Tibial nerve (tissue), 4 donors: Measurements from ENCODE around the gene GSTM5. TPM values are rescaled to one million over a fixed set of nuclear protein-coding genes. Genes with fewer than 3 reads are reported as not detected.
"Not testable (repeated sequence)": the region's sequence is repeated elsewhere in the genome, so short reads cannot be mapped to it uniquely, and the experiment has no call there.

Source experiments
- DNase-seq, 2 donors: peaks; one replicate each; pipeline ENCODE4 v3.0.0-alpha.2; 2019; ENCODE audit warnings: low spot score in 2 of 2
- H3K27ac ChIP-seq, 4 donors: fragments of 200-600 bp; sonication (generic) in 3 of 4; one replicate each; pipeline ENCODE4 v1.5.1; 2017 to 2019; ENCODE audit warnings: mild to moderate bottlenecking in 1 of 4
- H3K27me3 ChIP-seq, 2 donors: fragments of 200-600 bp; sonication (generic) in 1 of 2; one replicate each; pipeline versions ENCODE4 v1.5.1 to v1.6.0; 2017 to 2019
- H3K36me3 ChIP-seq, 3 donors: fragments of 200-600 bp; sonication (generic); one replicate each; pipeline ENCODE4 v1.5.1; 2018 to 2019
- H3K4me1 ChIP-seq, 4 donors: fragments of 200-600 bp; sonication (generic) in 3 of 4; one replicate each; pipeline ENCODE4 v1.5.1; 2017 to 2019
- H3K4me3 ChIP-seq, 4 donors: fragments of 200-600 bp; sonication (generic) in 3 of 4; one replicate each; pipeline ENCODE4 v1.5.1; 2017 to 2019; ENCODE audit warnings: mild to moderate bottlenecking in 1 of 4, moderate library complexity in 1 of 4
- H3K9me3 ChIP-seq, 4 donors: fragments of 200-600 bp; sonication (generic) in 3 of 4; one replicate each; pipeline ENCODE4 v1.5.1; 2017 to 2019
- EP300 ChIP-seq, 2 donors: sonication (generic); formaldehyde crosslinking; IDR thresholded peaks; one replicate each; pipeline ENCODE4 v1.6.1; 2017; ENCODE audit warnings: antibody characterized with exemption in 2 of 2, mild to moderate bottlenecking in 1 of 2
- POLR2A ChIP-seq, 2 donors: fragments of 450-650 bp; IDR thresholded peaks; one replicate each; pipeline ENCODE4 v1.6.1; 2017; ENCODE audit warnings: antibody characterized with exemption in 2 of 2, mild to moderate bottlenecking in 2 of 2, moderate library complexity in 2 of 2
- WGBS, 2 donors: methylation state at CpG; one replicate each; pipeline ENCODE4 v1.1.5; 2018; 5-methylcytosine and 5-hydroxymethylcytosine counted together
- total RNA-seq, 4 donors: library from RNA; depleted of rRNA; stranded (reverse); fragments of >200 nt; gene quantifications; one replicate each; pipeline ENCODE4 v1.1.0, GENCODE V29; 2016
- TF ChIP-seq, protein P1 (sequence below), 5 experiments: fragments of 200-600 bp in 3 of 5; fragments of 450-650 bp in 2 of 5; sonication (generic) in 3 of 5; IDR thresholded peaks; one replicate each; pipeline ENCODE4 v1.5.1; 2016 to 2019; ENCODE audit warnings: antibody characterized with exemption in 5 of 5, mild to moderate bottlenecking in 3 of 5, moderate library complexity in 2 of 5

GSTM5 gene
- total RNA-seq, 4 donors from 2014 or later = 1.1 to 9.2 (median 2.8) TPM

DNA sequence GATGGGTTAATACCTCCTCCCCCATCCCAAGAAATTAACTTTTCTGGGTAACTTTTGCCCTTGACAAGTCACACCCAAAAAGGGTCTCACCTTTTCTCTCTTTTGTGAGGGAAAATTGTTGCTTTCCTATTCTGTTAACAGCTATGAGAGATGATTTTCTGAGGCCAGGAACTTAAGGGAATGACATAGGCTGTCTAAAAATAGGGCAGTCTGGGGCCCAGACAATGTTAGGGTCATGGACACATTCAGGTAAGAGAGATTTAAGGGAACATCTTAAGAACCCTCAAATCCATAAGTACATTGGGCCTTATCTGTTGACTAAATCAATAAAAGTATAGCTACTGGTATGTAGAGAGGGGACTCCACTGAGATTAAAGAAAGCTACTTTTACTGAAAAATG is 37.2 kb downstream of the GSTM5 start:
- H3K27me3 ChIP-seq = no peaks in the 10 kb centered on the region
- H3K4me1 ChIP-seq = no peaks in the 10 kb centered on the region
- no peak overlapping the region for H3K4me3 ChIP-seq
- H3K36me3 ChIP-seq = no peaks in the 10 kb centered on the region
- TF ChIP-seq, protein P1, sequence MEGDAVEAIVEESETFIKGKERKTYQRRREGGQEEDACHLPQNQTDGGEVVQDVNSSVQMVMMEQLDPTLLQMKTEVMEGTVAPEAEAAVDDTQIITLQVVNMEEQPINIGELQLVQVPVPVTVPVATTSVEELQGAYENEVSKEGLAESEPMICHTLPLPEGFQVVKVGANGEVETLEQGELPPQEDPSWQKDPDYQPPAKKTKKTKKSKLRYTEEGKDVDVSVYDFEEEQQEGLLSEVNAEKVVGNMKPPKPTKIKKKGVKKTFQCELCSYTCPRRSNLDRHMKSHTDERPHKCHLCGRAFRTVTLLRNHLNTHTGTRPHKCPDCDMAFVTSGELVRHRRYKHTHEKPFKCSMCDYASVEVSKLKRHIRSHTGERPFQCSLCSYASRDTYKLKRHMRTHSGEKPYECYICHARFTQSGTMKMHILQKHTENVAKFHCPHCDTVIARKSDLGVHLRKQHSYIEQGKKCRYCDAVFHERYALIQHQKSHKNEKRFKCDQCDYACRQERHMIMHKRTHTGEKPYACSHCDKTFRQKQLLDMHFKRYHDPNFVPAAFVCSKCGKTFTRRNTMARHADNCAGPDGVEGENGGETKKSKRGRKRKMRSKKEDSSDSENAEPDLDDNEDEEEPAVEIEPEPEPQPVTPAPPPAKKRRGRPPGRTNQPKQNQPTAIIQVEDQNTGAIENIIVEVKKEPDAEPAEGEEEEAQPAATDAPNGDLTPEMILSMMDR (IDR thresholded peaks at IDR 0.05) = no peak
- TF ChIP-seq POLR2A (IDR thresholded peaks at IDR 0.05) = no peak
- no peak for TF ChIP-seq EP300 (IDR thresholded peaks at IDR 0.05)
- no peaks in the 10 kb centered on the region for H3K9me3 ChIP-seq
- no peak overlapping the region for H3K27ac ChIP-seq
- no peak for DNase-seq

DNA sequence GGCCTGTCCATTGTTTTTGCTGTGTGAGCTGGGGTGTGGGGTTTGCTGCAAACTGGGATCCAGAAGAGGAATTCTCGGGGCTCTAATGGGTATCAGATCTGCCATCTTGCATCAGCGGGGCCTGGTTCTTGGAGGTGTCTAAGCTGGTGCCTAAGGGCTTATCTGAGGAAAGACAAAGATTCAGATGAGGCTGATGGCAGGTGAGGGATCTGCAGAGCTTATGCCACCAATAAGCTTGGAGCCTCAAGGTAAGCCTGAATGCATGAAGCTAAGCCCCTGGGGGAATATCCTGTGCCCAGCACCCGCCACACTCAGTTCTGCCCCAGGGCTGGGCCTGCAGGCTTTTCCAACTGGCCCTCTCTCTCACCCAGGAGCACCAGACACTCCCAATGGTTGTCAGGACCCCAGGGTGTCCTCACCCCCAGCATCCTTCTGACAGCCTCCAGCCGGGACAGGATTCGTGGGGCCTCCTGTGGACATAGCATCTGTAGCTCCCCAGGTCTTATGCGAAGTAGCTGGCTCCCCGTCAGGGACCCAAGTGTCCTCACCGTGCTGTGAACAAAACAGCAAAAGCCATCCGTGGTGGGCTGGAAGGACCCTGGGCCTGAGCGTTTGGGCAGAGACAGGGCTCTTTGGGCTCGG is 38.3 kb downstream of the GSTM5 start:
- no peak overlapping the region for H3K27ac ChIP-seq
- H3K9me3 ChIP-seq = no peaks in the 10 kb centered on the region
- no peaks in the 10 kb centered on the region for H3K36me3 ChIP-seq
- H3K4me3 ChIP-seq = no peak overlapping the region
- no peak for DNase-seq
- WGBS, 2 donors = 90 to 92% methylated on average over 11 of the region's 11 CpGs
- TF ChIP-seq, protein P1 (IDR thresholded peaks at IDR 0.05) = no peak
- TF ChIP-seq EP300 (IDR thresholded peaks at IDR 0.05) = no peak
- TF ChIP-seq POLR2A (IDR thresholded peaks at IDR 0.05) = no peak
- no peaks in the 10 kb centered on the region for H3K27me3 ChIP-seq
- H3K4me1 ChIP-seq = no peaks in the 10 kb centered on the region

DNA sequence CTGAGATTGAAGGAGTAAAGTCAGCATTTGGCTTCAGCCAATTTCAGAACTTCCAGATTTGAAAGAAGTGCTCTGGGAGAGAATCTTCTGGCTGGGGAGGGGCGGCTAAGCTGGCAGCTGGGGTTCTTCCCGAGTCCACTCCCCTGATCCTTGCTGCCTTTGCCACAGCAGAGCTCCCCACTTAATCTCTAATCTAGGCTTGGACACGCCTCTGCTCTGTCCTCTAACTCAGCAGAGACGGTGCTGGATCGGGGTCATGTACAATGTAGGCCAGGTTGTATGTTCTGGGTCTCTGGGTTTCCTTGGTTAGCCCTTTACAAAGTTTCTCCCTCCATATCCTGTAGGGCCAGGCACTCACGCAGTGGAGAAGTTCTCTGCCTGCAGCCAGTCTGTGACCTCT is 38.9 kb downstream of the GSTM5 start:
- Histone ChIP-seq H3K4me3 (no peak overlapping the region), H3K36me3 (no peaks in the 10 kb centered on the region), H3K9me3 (no peaks in the 10 kb centered on the region), H3K27ac (no peak overlapping the region), H3K4me1 (no peaks in the 10 kb centered on the region), H3K27me3 (no peaks in the 10 kb centered on the region)
- WGBS, 2 donors = 77 to 90% methylated on average over 6 of the region's 6 CpGs
- TF ChIP-seq EP300 (IDR thresholded peaks at IDR 0.05) = no peak
- TF ChIP-seq, protein P1 (IDR thresholded peaks at IDR 0.05) = no peak
- TF ChIP-seq POLR2A (IDR thresholded peaks at IDR 0.05) = no peak
- DNase-seq = no peak

DNA sequence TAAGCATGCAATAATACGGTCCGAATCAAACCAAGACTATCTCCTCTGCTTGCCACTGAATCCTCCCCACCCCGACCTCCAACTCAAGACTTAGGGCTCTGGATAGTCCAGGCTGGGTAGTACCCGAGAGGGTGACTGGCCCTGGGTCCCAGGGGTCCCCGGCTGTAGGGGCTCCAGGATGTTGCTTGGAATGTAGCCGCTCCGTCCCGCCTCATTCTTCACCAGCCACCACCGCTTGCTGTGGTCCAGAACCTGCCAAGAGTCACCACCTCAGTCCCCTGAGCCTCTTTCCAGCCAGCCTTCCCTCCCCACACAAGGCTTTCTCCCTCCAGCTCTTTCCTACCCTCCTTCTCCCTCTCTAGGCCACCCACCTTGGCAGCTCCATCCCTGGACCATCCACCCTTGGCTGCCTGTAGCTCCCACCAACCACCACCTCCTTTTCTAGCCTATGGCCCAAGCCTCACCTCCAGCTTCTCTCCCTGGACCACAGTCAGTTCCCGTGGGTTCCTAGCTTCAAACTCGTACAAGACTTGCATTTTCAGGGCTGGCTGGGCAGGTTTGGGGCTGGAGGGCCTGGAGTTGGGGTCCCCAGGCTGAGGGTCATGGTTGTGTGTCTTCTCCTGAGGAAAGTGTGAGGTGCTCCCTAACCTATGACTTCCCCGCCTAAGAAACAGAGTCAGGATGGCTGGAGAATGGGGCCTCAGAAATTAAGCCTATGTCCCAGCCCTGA is 39.6 kb downstream of the GSTM5 start:
- TF ChIP-seq EP300 (IDR thresholded peaks at IDR 0.05) = no peak
- TF ChIP-seq POLR2A (IDR thresholded peaks at IDR 0.05) = no peak
- TF ChIP-seq, protein P1 (IDR thresholded peaks at IDR 0.05) = no peak
- 84 to 87% methylated on average over 12 of the region's 12 CpGs for WGBS, 2 donors
- no peak for DNase-seq

DNA sequence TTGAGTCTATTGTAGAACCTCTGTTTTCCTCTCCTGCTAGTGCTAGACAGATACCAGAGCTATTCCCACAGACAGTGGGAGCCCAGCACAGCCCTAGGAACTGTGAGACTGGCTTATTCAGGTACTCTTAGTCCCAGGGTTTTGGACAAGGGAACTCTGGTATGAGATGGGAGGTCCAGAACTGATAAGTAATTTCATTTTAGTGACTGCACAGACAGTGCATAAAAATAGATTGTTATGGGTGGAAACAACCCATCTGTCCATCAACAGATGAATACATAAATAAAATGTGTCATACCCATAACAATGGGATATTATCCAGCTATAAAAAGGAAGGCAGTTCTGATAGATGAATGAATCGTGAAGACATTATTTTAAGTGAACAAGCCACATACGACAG is 42.7 kb downstream of the GSTM5 start:
- TF ChIP-seq POLR2A (IDR thresholded peaks at IDR 0.05) (no peak), EP300 (IDR thresholded peaks at IDR 0.05) (no peak)
- TF ChIP-seq, protein P1 (IDR thresholded peaks at IDR 0.05) = no peak
- no peak overlapping the region for H3K27ac ChIP-seq
- no peak overlapping the region for H3K4me3 ChIP-seq
- H3K36me3 ChIP-seq = no peaks in the 10 kb centered on the region
- DNase-seq = no peak
- WGBS, 2 donors = 48 to 49% methylated on average over 2 of the region's 2 CpGs
- no peaks in the 10 kb centered on the region for H3K27me3 ChIP-seq
- no peaks in the 10 kb centered on the region for H3K9me3 ChIP-seq
- no peaks in the 10 kb centered on the region for H3K4me1 ChIP-seq

More for the DNA sequence above, 39.6 kb downstream of the GSTM5 start:
- Histone ChIP-seq H3K4me1 (no peaks in the 10 kb centered on the region), H3K27ac (no peak overlapping the region), H3K27me3 (no peaks in the 10 kb centered on the region), H3K9me3 (no peaks in the 10 kb centered on the region), H3K4me3 (no peak overlapping the region), H3K36me3 (no peaks in the 10 kb centered on the region)

DNA sequence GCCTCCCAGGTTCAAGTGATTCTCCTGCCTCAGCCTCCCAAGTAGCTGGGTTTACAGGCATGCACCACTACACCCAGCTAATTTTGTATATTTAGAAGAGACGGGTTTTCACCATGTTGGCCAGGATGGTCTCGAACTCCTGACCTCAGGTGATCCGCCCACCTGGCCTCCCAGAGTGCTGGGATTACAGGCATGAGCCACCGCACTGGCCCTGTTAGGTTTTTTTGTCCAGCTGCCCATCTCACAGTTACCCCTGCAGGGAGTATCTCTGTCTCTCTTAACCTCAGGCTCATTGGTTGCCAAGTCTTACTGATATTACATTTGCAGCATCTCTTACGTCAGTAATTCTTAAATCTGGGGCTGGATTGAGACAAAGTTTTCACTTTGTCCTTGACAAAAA is 44.3 kb downstream of the GSTM5 start:
- not testable (repeated sequence) for DNase-seq

More for the DNA sequence above, 44.3 kb downstream of the GSTM5 start:
- H3K27ac ChIP-seq, H3K9me3 ChIP-seq, H3K27me3 ChIP-seq, H3K36me3 ChIP-seq, H3K4me1 ChIP-seq, H3K4me3 ChIP-seq: not testable (repeated sequence)
- 88 to 90% methylated on average over 5 of the region's 5 CpGs for WGBS, 2 donors
